GM18870 (cell line): ENCODE measurements around the gene PGA3.
"Not testable (repeated sequence)": the region's sequence is repeated elsewhere in the genome, so short reads cannot be mapped to it uniquely, and the experiment has no call there.

Experiments used
- ATAC-seq: cut with Tn5 transposase; IDR thresholded peaks from one replicate; pipeline ENCODE4 v1.9.1; 2021; ENCODE audit warnings: moderate library complexity; ENCODE audit not compliant: unreplicated experiment

PGA3 gene

GRCh38 chr11:61170566-61170965 is 32.7 kb upstream of the PGA3 start:
- ATAC-seq = no peak

GRCh38 chr11:61171907-61172306 is 31.4 kb upstream of the PGA3 start:
- no peak for ATAC-seq

GRCh38 chr11:61172356-61172755 is 31.0 kb upstream of the PGA3 start:
- ATAC-seq = no peak

- ATAC-seq = no peak
These were observed 30.4 kb upstream of the PGA3 start for GRCh38 chr11:61172888-61173287.

- no peak for ATAC-seq
These were observed 29.9 kb upstream of the PGA3 start for GRCh38 chr11:61173456-61173855.

- no peak for ATAC-seq
These were observed 29.0 kb upstream of the PGA3 start for GRCh38 chr11:61174273-61174672.

GRCh38 chr11:61174949-61175348 is 28.4 kb upstream of the PGA3 start:
- no peak for ATAC-seq

GRCh38 chr11:61176446-61176845 is 26.9 kb upstream of the PGA3 start:
- no peak for ATAC-seq

- ATAC-seq = not testable (repeated sequence)
These were observed 23.1 kb upstream of the PGA3 start for GRCh38 chr11:61180205-61180604.

GRCh38 chr11:61181489-61181888 is 21.8 kb upstream of the PGA3 start:
- no peak for ATAC-seq

GRCh38 chr11:61183645-61184044 is 19.7 kb upstream of the PGA3 start:
- ATAC-seq = no peak

GRCh38 chr11:61186504-61186903 is 16.8 kb upstream of the PGA3 start:
- no peak for ATAC-seq

GRCh38 chr11:61187505-61188130 is 15.7 kb upstream of the PGA3 start:
- no peak for ATAC-seq

- ATAC-seq = no peak
These were observed 13.4 kb upstream of the PGA3 start for GRCh38 chr11:61189933-61190332.

GRCh38 chr11:61193596-61193995 is 9.7 kb upstream of the PGA3 start:
- no peak for ATAC-seq

GRCh38 chr11:61194169-61194671 is 9.1 kb upstream of the PGA3 start:
- ATAC-seq = no peak

GRCh38 chr11:61194981-61195695 is 8.2 kb upstream of the PGA3 start:
- ATAC-seq = no peak

GRCh38 chr11:61195719-61196118 is 7.6 kb upstream of the PGA3 start:
- ATAC-seq = no peak

GRCh38 chr11:61198361-61198760 is 5.0 kb upstream of the PGA3 start:
- no peak for ATAC-seq

- ATAC-seq = no peak
These were observed 4.3 kb upstream of the PGA3 start for GRCh38 chr11:61198948-61199523.

- ATAC-seq = no peak
These were observed 1.8 kb upstream of the PGA3 start for GRCh38 chr11:61201476-61201875.

- ATAC-seq = not testable (repeated sequence)
These were observed 558 bp downstream of the PGA3 start for GRCh38 chr11:61203873-61204272.
